GM21723 (cell line): ENCODE measurements around the gene DUSP14.
"Not testable (repeated sequence)": the region's sequence is repeated elsewhere in the genome, so short reads cannot be mapped to it uniquely, and the experiment has no call there.

Experiments used
- ATAC-seq: cut with Tn5 transposase; IDR thresholded peaks from one replicate; pipeline ENCODE4 v1.9.1; 2021; ENCODE audit warnings: mild to moderate bottlenecking, moderate library complexity; ENCODE audit not compliant: unreplicated experiment

The DUSP14 gene

DNA sequence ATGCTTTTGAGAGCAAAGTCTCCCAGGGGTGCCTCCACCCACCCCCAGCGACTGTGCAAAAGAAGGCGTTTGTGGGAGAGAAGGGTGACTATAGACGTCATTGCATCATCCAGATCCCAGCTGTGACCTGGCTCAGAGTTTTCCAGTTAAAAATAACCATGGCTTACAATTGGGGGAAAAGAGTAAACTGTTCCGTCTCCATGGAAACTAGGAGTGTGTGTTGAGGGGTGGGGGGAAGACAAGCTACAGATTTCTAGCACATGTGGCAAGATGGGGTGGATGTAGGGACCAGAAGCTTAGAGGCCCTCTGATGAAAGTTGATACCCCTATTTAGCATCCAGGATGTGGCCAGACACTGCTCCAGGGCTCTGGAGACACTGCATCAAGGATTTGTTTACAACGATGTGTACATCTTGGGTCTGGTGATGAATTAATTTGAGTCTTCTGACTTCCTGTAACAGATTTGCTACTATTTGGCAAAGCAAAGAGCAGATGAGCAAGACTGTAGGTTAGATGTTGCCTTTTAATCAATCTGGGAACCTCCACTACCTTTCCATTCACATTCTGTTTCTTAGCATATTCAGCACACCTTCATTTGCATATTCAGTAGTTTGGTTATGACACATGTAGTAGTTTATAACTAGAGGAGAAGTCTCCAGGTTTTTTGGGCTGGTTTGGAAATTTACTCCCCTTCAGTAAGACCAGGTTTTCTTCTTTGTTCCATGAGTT is 6.2 kb upstream of the DUSP14 start:
- no peak for ATAC-seq

DNA sequence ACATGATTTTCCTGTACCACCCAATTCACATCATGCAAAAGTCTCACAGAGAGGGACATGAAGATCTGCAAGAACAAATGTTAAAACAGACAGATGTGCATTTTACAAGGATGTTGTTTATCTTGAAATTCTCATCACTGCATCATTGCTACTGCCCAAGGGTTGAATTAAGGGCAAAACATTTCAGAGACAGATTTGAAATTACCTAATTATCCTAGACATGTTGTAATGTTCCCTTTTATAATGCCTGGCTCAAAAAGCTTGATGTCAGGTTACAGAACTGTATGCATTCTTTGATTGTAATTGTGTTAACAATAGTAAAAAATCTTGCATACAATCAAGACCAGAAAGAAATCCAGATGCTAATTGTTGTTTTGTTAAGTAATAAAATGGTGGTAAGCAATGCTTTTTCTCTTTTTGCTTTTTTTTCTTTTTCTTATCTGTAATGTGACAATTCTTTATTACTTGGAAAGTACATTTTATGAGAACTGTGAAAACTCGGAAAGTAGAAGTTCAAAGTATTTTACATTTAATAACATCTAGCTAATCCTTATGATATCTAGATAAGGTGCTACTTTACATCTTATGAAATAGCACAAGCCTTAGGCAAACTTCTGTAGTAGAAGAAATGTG is 3.6 kb upstream of the DUSP14 start:
- ATAC-seq: no peak

DNA sequence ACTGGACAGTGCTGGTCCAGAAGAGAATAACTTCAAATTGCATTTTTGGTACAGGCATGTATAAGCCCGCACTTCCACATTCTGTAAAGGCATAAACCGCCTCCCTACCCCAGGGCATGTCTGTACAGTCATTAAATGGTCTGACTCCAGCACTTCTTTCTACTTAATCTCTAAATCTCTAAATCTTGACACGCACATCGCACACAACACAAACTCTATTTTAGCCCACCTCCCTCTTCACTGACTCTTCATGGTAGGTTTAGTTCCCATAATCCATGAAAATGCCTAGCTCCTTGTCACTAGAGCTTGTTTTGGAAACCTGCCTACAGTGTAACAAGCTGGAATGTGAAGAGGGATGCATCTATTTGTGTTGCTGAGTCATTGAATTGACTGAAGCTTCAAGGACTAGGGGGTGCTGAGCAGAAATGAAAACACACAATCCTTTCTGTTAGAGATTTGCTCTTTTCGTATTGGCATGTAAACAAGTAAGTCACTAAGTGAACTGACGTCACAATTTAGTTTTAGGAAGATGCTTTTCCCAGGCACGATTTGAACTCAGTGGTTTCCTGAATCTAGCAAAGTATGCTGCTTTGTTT is 1.6 kb upstream of the DUSP14 start:
- ATAC-seq: no peak

DNA sequence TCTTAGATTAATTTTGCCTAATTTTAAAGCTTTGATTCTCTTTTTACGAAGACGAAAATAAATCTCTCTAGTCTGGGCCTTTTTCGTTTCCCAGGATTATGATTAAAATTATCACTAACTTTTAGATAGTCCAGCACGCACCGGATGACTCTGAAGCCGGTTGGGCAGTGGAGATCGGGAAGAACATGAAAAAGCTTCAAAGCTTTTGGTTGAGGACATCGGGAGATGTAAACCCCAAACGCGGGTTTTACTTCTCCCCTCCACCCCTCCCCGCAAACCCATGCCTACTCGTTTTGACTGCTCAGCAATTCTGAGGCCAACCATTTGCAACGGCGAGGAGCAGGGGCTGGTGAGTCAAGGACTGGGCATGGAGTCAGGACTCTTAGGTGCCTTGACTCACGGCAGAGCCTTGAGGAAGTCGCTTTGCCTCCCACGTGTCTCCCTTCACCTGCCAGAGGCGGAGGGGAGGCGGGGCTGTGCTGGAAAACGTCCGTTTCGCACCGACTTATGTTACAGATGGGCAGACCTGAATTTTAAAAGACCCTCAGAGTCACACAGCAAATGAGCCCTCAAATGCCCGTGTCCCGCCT is 989 bp upstream of the DUSP14 start:
- ATAC-seq: peak; percentile 22

GRCh38 chr17:37490022-37490587 is 414 bp downstream of the DUSP14 start:
- peak; percentile 56 for ATAC-seq

DNA sequence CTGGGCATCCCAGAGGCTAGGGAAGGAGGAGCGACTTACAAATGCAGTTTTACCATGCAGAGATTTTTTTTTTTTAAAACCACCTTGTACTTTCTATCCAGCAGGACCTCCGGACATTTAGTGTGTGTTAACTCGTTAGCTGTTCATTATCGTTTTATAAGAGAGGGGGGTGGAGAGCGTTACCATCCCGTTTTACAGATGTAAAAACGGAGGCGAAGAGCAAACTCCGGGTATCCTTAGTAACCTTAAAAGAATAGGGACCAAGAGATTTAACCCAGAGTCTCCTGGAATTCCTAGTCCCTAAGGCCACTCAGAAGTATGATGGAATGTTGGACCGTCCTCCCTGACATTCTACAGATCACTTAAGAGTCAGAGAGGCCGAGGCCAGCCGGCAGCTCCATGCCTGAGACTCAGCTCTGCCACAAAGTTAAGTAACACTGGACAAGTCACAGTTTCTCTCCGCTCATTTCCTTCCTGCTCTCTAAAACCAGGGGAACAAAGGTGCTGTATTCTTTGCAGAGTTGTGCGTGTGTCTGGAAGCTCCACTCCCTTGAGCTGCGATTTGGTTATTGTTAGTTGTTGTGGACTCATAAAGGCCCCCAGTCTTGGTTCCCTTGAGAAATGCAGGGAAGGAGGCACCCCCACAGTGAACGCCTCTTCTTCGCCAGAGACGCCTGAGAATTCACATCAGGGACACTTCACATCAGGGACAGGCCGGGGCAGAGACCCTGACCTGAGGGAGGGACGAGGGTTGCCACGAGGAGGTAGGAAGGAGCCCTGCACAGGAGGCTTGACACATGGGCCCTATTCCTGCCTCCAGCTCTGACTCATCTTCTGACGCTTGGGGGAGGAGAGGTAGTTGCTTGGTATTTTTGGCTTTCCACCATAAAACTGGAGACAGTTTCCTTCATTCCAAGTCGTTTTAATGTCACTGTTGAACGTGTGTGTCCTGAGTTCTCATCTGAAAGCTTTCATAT is 1.2 kb downstream of the DUSP14 start:
- no peak for ATAC-seq

DNA sequence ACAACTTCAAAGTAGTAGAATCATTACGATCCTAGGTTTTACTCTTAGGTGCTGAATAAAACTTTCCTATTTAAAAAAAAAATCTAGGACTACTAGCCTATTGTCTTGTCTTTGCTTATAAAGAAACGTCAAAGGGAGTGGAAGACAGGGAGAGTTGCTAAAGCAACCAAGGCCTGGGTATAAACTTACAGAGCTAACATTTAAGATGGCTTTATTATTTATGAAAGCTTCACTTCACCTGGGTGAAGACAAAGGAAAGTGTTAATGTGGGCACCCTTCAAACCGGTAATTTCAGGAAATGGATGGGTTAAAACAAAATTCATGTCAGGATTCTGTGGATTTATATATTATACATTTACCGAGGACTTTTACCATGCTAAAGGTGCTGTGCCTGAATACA is 2.5 kb downstream of the DUSP14 start:
- ATAC-seq: no peak

DNA sequence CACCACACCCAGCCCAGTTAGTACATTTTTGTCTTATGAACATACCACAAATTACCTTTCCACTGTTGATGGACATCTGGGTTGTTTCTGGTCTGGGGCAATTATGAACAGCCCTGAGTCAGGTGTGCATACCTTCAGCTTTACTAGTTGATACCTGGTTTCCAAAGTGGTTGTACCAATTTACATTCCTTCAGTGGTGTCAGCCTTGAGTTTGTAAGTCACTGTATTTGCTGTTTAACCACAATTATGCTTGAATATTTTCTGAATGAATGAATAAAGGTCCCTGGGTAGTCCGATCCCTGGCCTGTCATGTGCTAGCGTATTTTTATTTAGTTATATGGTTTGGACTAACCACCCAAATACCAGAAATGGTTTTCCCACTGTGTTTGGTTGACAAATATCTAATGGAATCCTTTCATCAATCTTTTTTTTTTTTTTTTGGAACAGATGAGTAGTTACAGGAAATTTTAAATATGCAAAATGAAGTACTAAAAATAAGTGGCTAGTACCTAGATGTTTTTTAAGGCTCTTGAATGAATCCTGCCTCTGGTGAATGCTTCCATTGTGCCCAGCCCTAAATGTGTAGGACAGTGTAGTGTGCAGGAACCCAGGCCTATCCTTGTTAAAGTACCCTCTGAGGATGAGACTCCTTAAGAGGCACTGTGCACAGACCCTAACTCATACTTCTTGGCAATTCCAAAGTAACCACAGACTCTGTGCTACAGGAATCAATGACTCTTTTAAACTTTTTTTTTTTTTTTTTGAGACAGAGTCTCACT is 3.7 kb downstream of the DUSP14 start:
- ATAC-seq: no peak

DNA sequence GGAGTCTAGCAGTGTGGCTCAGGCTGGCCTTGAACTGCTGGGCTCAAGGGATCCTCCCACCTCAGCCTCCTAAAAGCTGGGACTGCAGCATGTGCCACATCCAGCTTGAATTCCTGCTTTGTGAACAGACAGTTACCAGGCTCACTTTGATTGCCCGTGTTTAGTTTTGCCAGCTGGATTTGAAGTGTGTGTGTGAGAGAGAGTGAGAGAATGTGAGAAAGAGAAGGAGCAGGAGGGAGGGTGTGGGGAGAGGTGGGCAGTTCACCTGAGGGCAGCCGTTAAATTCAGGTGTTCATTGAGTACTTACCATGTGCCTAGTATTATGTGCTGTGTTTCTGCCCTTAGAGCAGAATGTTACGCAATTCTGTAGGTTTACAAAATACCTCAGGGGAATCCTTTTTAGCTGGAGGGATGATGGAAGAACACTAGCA is 4.7 kb downstream of the DUSP14 start:
- ATAC-seq: no peak

DNA sequence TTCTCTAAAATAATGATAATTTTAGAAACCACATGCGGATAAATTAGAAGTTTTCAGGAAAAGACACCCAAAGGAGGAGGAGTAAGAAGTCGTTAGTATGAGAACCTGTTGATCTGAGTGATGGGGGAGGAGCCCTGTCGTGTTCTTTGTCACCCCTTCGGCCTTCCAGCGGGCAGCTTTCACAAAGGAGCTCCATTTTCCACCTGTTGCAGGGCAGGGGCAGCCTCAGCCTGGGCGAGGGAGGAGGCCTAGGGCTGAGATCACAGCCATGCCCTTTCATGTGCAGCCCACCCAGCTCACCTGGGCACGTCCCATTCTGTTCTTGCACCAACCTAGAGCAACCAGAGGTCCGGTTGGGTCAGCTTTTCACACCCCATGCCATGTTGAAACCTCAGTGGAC is 5.3 kb downstream of the DUSP14 start:
- no peak for ATAC-seq

DNA sequence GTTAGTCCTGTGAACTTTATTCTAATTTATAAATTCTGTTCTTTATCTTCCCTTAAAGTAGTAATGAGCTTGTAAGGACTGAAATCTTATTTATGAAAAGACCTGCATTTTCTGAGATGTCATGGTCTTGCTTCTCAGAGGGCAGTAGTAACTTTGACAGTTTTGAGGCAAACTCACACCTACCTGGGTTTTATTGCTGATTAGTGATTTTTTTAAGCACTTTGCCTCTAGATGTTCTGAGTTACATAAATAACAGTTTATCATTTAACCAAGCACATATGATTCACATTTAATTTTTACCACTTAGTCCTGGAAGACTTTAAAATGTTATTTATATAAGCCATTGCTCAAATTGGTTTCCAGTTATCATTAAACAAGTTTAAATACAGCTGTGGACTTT is 10.7 kb downstream of the DUSP14 start:
- no peak for ATAC-seq

DNA sequence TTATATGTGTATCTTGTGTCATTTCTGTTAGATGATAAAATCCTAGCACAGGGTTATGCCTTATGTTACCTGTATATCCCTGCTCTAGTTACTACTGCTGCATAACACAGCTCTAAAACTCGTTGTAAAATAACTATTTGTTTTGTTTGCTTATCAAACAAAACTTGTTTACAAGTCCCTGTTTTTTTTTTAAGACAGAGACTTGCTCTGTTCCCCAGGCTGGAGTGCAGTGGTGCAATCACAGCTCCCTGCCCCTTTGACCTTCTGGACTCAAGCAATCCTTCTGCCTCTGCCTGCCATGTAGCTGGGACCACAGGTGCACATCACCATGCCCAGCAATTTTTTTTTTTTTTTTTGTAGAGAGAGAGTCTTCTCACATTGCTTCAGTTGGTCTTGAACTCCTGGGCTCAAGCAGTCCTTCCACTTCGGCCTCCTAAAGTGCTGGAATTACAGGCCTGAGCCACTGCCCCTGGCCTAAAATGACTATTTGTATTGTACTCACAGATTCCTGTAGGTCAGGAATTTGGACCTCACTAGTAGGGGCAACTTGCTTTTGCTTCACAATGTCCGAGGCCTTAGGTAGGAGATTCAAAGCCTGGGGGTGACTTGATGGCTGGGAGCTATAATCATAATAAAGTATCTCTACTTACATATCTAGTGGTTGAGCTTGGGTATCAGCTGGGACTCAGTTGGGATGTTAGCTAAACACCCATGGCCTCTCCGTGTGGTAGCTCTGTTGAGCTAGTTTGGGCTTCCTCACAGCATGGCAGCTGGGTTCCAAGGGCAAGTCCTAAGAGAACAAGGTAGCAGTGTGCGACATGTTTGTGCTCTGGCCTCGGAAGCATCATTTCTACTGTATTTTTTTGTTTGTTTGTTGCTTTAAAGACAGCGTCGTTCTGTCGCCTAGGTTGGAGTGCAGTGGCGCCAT is 12.6 kb downstream of the DUSP14 start:
- no peak for ATAC-seq

GRCh38 chr17:37503148-37503547 is 13.5 kb downstream of the DUSP14 start:
- no peak for ATAC-seq

GRCh38 chr17:37505333-37505732 is 15.6 kb downstream of the DUSP14 start:
- no peak for ATAC-seq

- no peak for ATAC-seq
These were observed 17.0 kb downstream of the DUSP14 start for GRCh38 chr17:37506678-37507077.

DNA sequence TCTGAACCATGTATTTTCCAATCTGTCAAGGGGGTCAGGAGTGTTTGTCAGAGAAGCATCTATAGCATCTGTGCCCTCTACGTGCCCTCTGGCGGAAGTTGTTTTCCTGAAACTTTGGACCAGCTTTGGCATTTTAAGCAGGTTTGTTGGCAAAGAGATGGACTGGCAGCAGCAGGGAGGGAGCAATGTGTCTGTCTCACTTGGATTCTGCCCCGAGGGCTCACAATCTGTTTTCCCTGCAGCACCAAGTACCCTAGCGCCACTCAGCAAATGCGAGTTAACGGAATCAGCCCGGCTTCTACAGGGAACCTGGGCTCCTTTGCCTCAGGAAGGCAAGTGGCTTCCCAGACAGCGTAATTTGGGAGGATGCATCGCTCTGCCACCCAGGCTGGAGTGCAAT is 17.4 kb downstream of the DUSP14 start:
- ATAC-seq: no peak

GRCh38 chr17:37510056-37510455 is 20.4 kb downstream of the DUSP14 start:
- ATAC-seq: no peak

- not testable (repeated sequence) for ATAC-seq
These were observed 22.0 kb downstream of the DUSP14 start for GRCh38 chr17:37511642-37512041.
